ENCODE measurements around the gene SNRPD2. TPM values are rescaled to one million over a fixed set of nuclear protein-coding genes. Genes with fewer than 3 reads are reported as not detected.

The SNRPD2 gene
- total and polyA plus RNA-seq, 3 donors from 2014 or later: 111 to 242 (median 128) TPM

GRCh38 chr19:45668342-45668871, 23.3 kb downstream of the SNRPD2 start:
- 1% methylated on average over 19 of the region's 19 CpGs for WGBS, 2 donors
- no peaks in the 10 kb centered on the region for H3K36me3 ChIP-seq (ENCODE audit: low read depth, missing control alignments)
- H3K27ac ChIP-seq: no peak overlapping the region
- peak overlapping the region; percentile 3 to 15 for H3K4me3 ChIP-seq
- peaks cover 4% of the 10 kb centered on the region for H3K4me1 ChIP-seq
- no peak for DNase-seq
- H3K27me3 ChIP-seq: peaks cover 5% of the 10 kb centered on the region
- H3K9me3 ChIP-seq: no peaks in the 10 kb centered on the region
- intact Hi-C loops (cut with DNase I; ENCODE audit: low total_unique reads): no loop called here
- TF ChIP-seq POLR2A (IDR thresholded peaks at IDR 0.05): no peak
- TF ChIP-seq CTCF (IDR thresholded peaks at IDR 0.05): no peak

GRCh38 chr19:45667620-45668341, 24.0 kb downstream of the SNRPD2 start, which contains the start of gene GIPR:
GIPR (plus strand) TSS chr19:45668221; CDS start chr19:45669521, 1,300 bp downstream.
- TF ChIP-seq CTCF (IDR thresholded peaks at IDR 0.05): no peak
- TF ChIP-seq POLR2A (IDR thresholded peaks at IDR 0.05): no peak
- H3K36me3 ChIP-seq (ENCODE audit: low read depth, missing control alignments): no peaks in the 10 kb centered on the region
- no peaks in the 10 kb centered on the region for H3K9me3 ChIP-seq
- intact Hi-C loops (cut with DNase I; ENCODE audit: low total_unique reads): no loop called here
- H3K4me1 ChIP-seq: peaks cover 4% of the 10 kb centered on the region
- no peak within 1 kb of the TSS for H3K27ac ChIP-seq
- 26 to 40% methylated on average over 5 to 14 of the region's 15 CpGs for WGBS, 2 donors
- H3K27me3 ChIP-seq: peaks cover 5% of the 10 kb centered on the region
- peak within 1 kb of the TSS; percentile 3 to 15 for H3K4me3 ChIP-seq
- no peak for DNase-seq

GRCh38 chr19:45664575-45664974, 27.2 kb downstream of the SNRPD2 start:
- H3K27me3 ChIP-seq: no peaks in the 10 kb centered on the region
- 78 to 82% methylated on average over 7 of the region's 7 CpGs for WGBS, 2 donors
- no peak overlapping the region for H3K4me3 ChIP-seq
- DNase-seq: no peak
- TF ChIP-seq CTCF (IDR thresholded peaks at IDR 0.05): no peak
- H3K27ac ChIP-seq: no peak overlapping the region
- H3K4me1 ChIP-seq: peaks cover 4% of the 10 kb centered on the region
- intact Hi-C loops (cut with DNase I; ENCODE audit: low total_unique reads): no loop called here
- no peaks in the 10 kb centered on the region for H3K36me3 ChIP-seq (ENCODE audit: low read depth, missing control alignments)
- H3K9me3 ChIP-seq: no peaks in the 10 kb centered on the region

DNA sequence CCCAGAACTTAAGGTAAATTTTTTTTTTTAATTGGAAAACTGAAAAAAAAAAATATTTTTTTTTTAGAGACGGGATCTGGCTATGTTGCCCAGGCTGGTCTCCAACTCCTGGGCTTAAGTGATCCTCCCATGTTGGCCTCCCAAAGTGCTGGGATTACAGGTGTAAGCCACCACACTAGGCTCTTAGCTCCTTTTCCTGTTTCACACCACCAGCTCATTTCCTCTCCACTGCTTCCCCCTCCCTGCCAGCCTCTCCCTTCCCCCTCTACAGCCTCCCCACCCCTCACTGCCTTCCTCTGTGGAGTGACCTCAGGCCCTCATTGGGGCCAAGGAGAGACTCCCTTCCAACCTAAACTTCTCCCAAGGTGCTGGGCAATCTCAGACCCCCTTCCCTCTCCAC, 28.0 kb downstream of the SNRPD2 start:
- intact Hi-C loops (cut with DNase I; ENCODE audit: low total_unique reads): no loop called here
- Histone ChIP-seq H3K4me3 (no peak overlapping the region), H3K36me3 (ENCODE audit: low read depth, missing control alignments) (no peaks in the 10 kb centered on the region), H3K27ac (no peak overlapping the region), H3K9me3 (no peaks in the 10 kb centered on the region), H3K4me1 (peaks cover 4% of the 10 kb centered on the region), H3K27me3 (no peaks in the 10 kb centered on the region)
- TF ChIP-seq CTCF (IDR thresholded peaks at IDR 0.05) (no peak), POLR2A (IDR thresholded peaks at IDR 0.05) (no peak)
- no peak for DNase-seq
- 80 to 92% methylated on average over 1 of the region's 1 CpG for WGBS, 2 donors

DNA sequence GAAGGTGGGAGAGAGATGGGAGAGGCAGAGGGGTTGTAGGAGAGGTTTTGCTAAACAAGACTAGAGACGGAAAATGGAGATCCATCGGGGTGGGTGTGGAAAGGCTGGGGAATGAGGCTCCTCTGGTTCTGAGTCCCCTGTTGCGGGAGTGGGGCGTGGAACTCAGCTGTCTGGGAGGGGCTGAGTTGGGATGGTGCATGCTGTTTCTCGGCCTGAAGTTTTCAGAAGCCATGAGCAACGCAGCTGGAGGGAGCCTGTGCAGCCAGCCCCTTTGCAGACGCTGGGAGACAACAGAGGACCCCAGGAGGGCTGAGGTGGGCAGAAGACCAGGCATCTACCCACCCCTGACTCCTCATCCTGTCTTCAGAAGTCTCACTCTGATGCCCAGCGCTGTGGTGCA, 31.1 kb downstream of the SNRPD2 start:
- Histone ChIP-seq H3K4me3 (no peak overlapping the region), H3K27me3 (no peaks in the 10 kb centered on the region), H3K36me3 (ENCODE audit: low read depth, missing control alignments) (no peaks in the 10 kb centered on the region), H3K9me3 (no peaks in the 10 kb centered on the region), H3K4me1 (no peaks in the 10 kb centered on the region), H3K27ac (no peak overlapping the region)
- WGBS, 2 donors: 45 to 48% methylated on average over 8 of the region's 8 CpGs
- DNase-seq: no peak
- intact Hi-C loops (cut with DNase I; ENCODE audit: low total_unique reads): no loop called here
- TF ChIP-seq CTCF (IDR thresholded peaks at IDR 0.05) (no peak), POLR2A (IDR thresholded peaks at IDR 0.05) (no peak)

Data from testis (tissue), 3 donors.